Measurements from ENCODE around the gene TBX2. TPM values are rescaled to one million over a fixed set of nuclear protein-coding genes. Genes with fewer than 3 reads are reported as not detected.

TBX2 gene
- total and polyA plus RNA-seq, 7 donors: 0.99 to 5.3 (median 3.3) TPM

DNA sequence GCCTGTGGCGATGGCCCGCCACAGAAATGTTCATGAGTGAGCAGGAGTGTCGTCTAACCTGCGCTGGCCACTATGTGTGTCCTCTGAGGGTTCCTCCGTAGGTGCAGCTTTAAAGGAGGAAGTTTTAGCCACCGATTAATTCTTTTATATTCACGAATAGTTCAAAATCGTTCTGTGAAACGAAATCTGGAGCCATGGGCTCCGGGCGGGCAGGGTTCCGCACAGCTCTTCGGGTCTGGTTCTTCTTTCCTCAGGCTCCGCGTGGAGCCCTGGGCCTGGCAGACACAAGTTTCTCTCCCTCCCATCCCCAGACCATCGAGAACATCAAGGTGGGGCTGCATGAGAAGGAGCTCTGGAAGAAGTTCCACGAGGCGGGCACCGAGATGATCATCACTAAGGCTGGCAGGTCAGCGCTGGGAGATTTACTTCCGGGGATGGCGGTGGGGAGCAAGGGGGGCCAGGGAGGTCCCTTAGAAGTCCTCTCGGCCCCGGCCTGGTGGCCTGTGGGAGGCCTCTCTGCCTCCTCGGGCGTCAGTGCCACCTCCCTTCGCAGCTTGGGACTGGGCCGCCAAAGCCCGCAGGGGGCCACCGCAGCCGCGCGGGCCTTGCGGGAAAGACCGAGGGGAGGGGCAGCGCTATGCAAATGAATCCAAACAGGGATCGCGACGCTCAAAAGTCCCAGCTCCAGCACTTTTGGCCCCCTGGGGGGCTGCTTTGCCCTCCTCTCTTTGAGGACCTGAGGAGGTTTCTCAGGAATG lies 57.8 kb downstream of the TBX2 start:
- intact Hi-C loops (cut with DNase I): no loop called here
- 30 to 75% methylated on average over 39 of the region's 39 CpGs for WGBS, 2 donors
- H3K27ac ChIP-seq: no peak overlapping the region
- peak; percentile 56 for DNase-seq
- H3K4me1 ChIP-seq: peaks cover 0 to 39% (median 22%) of the 10 kb centered on the region in 4 donors
- H3K27me3 ChIP-seq: peaks cover 57 to 100% (median 82%) of the 10 kb centered on the region in 3 donors
- no peaks in the 10 kb centered on the region for H3K36me3 ChIP-seq
- TF ChIP-seq POLR2A (IDR thresholded peaks at IDR 0.05) (no peak), POLR2AphosphoS5 (IDR thresholded peaks at IDR 0.05) (no peak), CTCF (IDR thresholded peaks at IDR 0.05) (no peak), EP300 (IDR thresholded peaks at IDR 0.05) (no peak)
- peak overlapping the region in 2 of 4 donors; percentile 21 to 28 for H3K4me3 ChIP-seq
- no peaks in the 10 kb centered on the region for H3K9me3 ChIP-seq

DNA sequence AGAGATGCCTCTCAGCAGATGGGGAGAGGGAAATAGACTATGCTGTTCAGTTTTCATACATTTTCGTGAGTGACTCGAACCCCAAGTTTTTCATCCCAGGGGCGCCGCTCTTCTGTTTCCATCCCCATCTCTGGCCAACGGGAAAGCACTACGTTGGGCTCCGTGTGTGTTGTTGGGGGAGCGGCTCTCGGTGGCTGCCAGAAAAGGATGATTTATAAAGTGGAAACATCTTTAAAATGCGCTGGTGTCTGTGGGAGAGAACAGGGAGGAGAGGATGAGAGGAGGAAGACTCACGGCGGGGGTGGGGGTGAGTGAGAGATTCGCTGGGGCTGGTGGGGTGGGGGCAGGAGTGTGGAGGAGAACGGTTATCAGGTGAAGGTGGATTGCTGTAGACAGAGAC lies 58.4 kb downstream of the TBX2 start:
- peak; percentile 15 for DNase-seq

GRCh38 chr17:61458421-61459141 lies 58.9 kb downstream of the TBX2 start:
- Histone ChIP-seq H3K27me3 (peaks cover 57 to 100% (median 90%) of the 10 kb centered on the region in 3 donors), H3K9me3 (no peaks in the 10 kb centered on the region), H3K4me3 (no peak overlapping the region), H3K27ac (no peak overlapping the region), H3K4me1 (peaks cover 0 to 39% (median 20%) of the 10 kb centered on the region in 4 donors), H3K36me3 (no peaks in the 10 kb centered on the region)
- no peak for TF ChIP-seq POLR2A (IDR thresholded peaks at IDR 0.05)
- no peak for TF ChIP-seq POLR2AphosphoS5 (IDR thresholded peaks at IDR 0.05)
- TF ChIP-seq CTCF (IDR thresholded peaks at IDR 0.05): no peak
- TF ChIP-seq EP300 (IDR thresholded peaks at IDR 0.05): no peak
- peak; percentile 20 for DNase-seq
- intact Hi-C loops (cut with DNase I): no loop called here
- WGBS, 2 donors: 40 to 81% methylated on average over 5 of the region's 5 CpGs

More for the DNA sequence above, 58.4 kb downstream of the TBX2 start:
- Histone ChIP-seq H3K27me3 (peaks cover 57 to 100% (median 85%) of the 10 kb centered on the region in 3 donors), H3K36me3 (no peaks in the 10 kb centered on the region), H3K4me1 (peaks cover 0 to 39% (median 20%) of the 10 kb centered on the region in 4 donors), H3K9me3 (no peaks in the 10 kb centered on the region), H3K4me3 (peak overlapping the region in 1 of 4 donors; percentile 28), H3K27ac (no peak overlapping the region)
- intact Hi-C loops (cut with DNase I): no loop called here
- no peak for TF ChIP-seq POLR2A (IDR thresholded peaks at IDR 0.05)
- TF ChIP-seq POLR2AphosphoS5 (IDR thresholded peaks at IDR 0.05): no peak
- no peak for TF ChIP-seq EP300 (IDR thresholded peaks at IDR 0.05)
- TF ChIP-seq CTCF (IDR thresholded peaks at IDR 0.05): no peak
- WGBS, 2 donors: 34 to 63% methylated on average over 14 of the region's 14 CpGs

Other genes starting within 250 kb of the TBX2 start
- gene TBX4, start 52.6 kb downstream of the TBX2 start, total RNA-seq: not detected
- gene TBX4, start 52.6 kb downstream of the TBX2 start, polyA plus RNA-seq: not detected
- gene NACA2, start 191.4 kb downstream of the TBX2 start, total RNA-seq: not detected
- not detected for gene NACA2, start 191.4 kb downstream of the TBX2 start, polyA plus RNA-seq

Measured in sigmoid colon (tissue), 7 donors.